H1 (cell line): ENCODE results near the gene IARS2. TPM values are rescaled to one million over a fixed set of nuclear protein-coding genes. Genes with fewer than 3 reads are reported as not detected.

ENCODE experiments used
- CHD7 ChIP-seq: fragments of 300-600 bp; sonication (generic); IDR thresholded peaks from 2 replicates; pipeline ENCODE4 v1.7.1; 2012; ENCODE audit warnings: low read length, moderate library complexity, mild to moderate bottlenecking, inconsistent platforms; ENCODE audit not compliant: insufficient replicate concordance
- SRF ChIP-seq: IDR thresholded peaks from 2 replicates; pipeline ENCODE4 v1.6.1; 2011; ENCODE audit warnings: mild to moderate bottlenecking, low read depth, low read length, moderate library complexity
- polyA plus RNA-seq, 7 experiments: library from polyadenylated mRNA; depleted of rRNA in 3 of 7; stranded (reverse) in 5 of 7; unstranded in 2 of 7; fragments of >200 nt in 5 of 7; fragments of 200-250 nt in 2 of 7; gene quantifications; 1 replicate in 5 of 7; 2 replicates in 1 of 7; 4 replicates in 1 of 7; pipeline versions ENCODE4 v1.2.1 to v1.2.3, GENCODE V29; 2011 to 2013; ENCODE audit warnings: missing spikeins in 2 of 7, mixed read lengths in 2 of 7
- total RNA-seq: library from RNA; stranded (reverse); fragmentation: NEBNext Ultra II Directional; extraction: Animal tissue kit (Norgen Biotek cat#: 25700); gene quantifications from 2 replicates; pipeline ENCODE4 v1.2.1, GENCODE V29; 2021

Gene IARS2
- total and polyA plus RNA-seq, 2 of the 8 experiments (the other 6 are each of a cell fraction or from before 2014, with no cell fraction given): 15.0 to 69.8 TPM

- TF ChIP-seq CHD7: no peak
- TF ChIP-seq SRF: no peak
These were observed 66.1 kb downstream of the IARS2 start (continued) for GRCh38 chr1:220160027-220160426.
